Esophagus squamous epithelium (tissue), 4 donors: ENCODE results near the gene FCGR2B.
"Not testable (repeated sequence)": the region's sequence is repeated elsewhere in the genome, so short reads cannot be mapped to it uniquely, and the experiment has no call there.

ENCODE experiments used
- CTCF ChIP-seq, 6 experiments: fragments of 450-650 bp in 4 of 6; fragments of 200-600 bp in 2 of 6; sonication (generic) in 2 of 6; IDR thresholded peaks; one replicate each; pipeline ENCODE4 v1.5.1; 2016 to 2019; ENCODE audit warnings: antibody characterized with exemption in 6 of 6, mild to moderate bottlenecking in 4 of 6, moderate library complexity in 4 of 6
- POLR2A ChIP-seq, 4 donors: fragments of 450-650 bp; IDR thresholded peaks; one replicate each; pipeline ENCODE4 v1.6.1; 2017; ENCODE audit warnings: antibody characterized with exemption in 4 of 4, mild to moderate bottlenecking in 4 of 4, moderate library complexity in 3 of 4

GRCh38 chr1:161630128-161630742 lies 32.7 kb upstream of the FCGR2B start:
- TF ChIP-seq CTCF, POLR2A (IDR thresholded peaks at IDR 0.05): not testable (repeated sequence)
